Lower lobe of right lung (tissue), 2 donors: ENCODE data around the gene USP26. TPM values are rescaled to one million over a fixed set of nuclear protein-coding genes. Genes with fewer than 3 reads are reported as not detected.
"Not testable (repeated sequence)": the region's sequence is repeated elsewhere in the genome, so short reads cannot be mapped to it uniquely, and the experiment has no call there.

ENCODE experiments used
- ATAC-seq, 2 donors: fragments of 200-7000 bp; cut with Tn5 transposase; one replicate each; pipeline ENCODE4 v1.9.1; 2020 to 2022; ENCODE audit warnings: mild to moderate bottlenecking in 2 of 2, moderate library complexity in 2 of 2
- DNase-seq: peaks from one replicate; pipeline ENCODE4 v3.0.0-alpha.2; 2020
- H3K27ac ChIP-seq: fragments of 200-600 bp; one replicate; pipeline ENCODE4 v1.8.0; 2022
- H3K27me3 ChIP-seq: fragments of 200-600 bp; one replicate; pipeline ENCODE4 v1.8.0; 2022; ENCODE audit warnings: low read depth
- H3K36me3 ChIP-seq: fragments of 200-600 bp; one replicate; pipeline ENCODE4 v1.8.0; 2022; ENCODE audit warnings: mild to moderate bottlenecking
- H3K4me1 ChIP-seq: fragments of 200-600 bp; one replicate; pipeline ENCODE4 v1.8.0; 2022
- H3K4me3 ChIP-seq: fragments of 200-600 bp; one replicate; pipeline ENCODE4 v1.8.0; 2022; ENCODE audit warnings: mild to moderate bottlenecking
- H3K9me3 ChIP-seq: fragments of 200-600 bp; one replicate; pipeline ENCODE4 v1.8.0; 2022
- CTCF ChIP-seq: fragments of 200-600 bp; IDR thresholded peaks from one replicate; pipeline ENCODE4 v1.8.0; 2022; ENCODE audit warnings: antibody characterized with exemption, mild to moderate bottlenecking
- intact Hi-C: fragments of 100-400 bp; cut with DNase I; formaldehyde crosslinking; loops from one replicate; pipeline ENCODE4 v1.11.0; 2022
- total RNA-seq: library from RNA; stranded (reverse); fragmentation: NEBNext Ultra II Directional; extraction: Animal tissue kit (Norgen Biotek cat#: 25700); gene quantifications from one replicate; pipeline ENCODE4 v1.2.1, GENCODE V29; 2021
- donor health status: DM: no; HTN: yes; CAD: no; lungs with severe emphysema.

USP26 gene
- total RNA-seq, 1 donor from 2014 or later = not detected

GRCh38 chrX:133089411-133089810 lies 7.5 kb downstream of the USP26 start:
- Histone ChIP-seq H3K4me3 (no peak overlapping the region), H3K27me3 (no peaks in the 10 kb centered on the region), H3K36me3 (no peaks in the 10 kb centered on the region), H3K4me1 (no peaks in the 10 kb centered on the region), H3K9me3 (no peaks in the 10 kb centered on the region), H3K27ac (no peak overlapping the region)
- intact Hi-C loops = no loop called here
- DNase-seq (no peak), ATAC-seq (no peak)
- no peak for TF ChIP-seq CTCF

GRCh38 chrX:133085785-133086184 lies 11.1 kb downstream of the USP26 start:
- no peak overlapping the region for H3K4me3 ChIP-seq
- no peaks in the 10 kb centered on the region for H3K9me3 ChIP-seq
- peak in 1 of 2 donors; percentile 37 for ATAC-seq
- no peak for TF ChIP-seq CTCF
- H3K27me3 ChIP-seq = no peaks in the 10 kb centered on the region
- no peaks in the 10 kb centered on the region for H3K4me1 ChIP-seq
- no peaks in the 10 kb centered on the region for H3K36me3 ChIP-seq
- DNase-seq = no peak
- intact Hi-C loops = no loop called here
- H3K27ac ChIP-seq = no peak overlapping the region

GRCh38 chrX:133085056-133085455 lies 11.9 kb downstream of the USP26 start:
- H3K4me3 ChIP-seq, intact Hi-C loops, H3K27me3 ChIP-seq, H3K9me3 ChIP-seq, H3K4me1 ChIP-seq, H3K36me3 ChIP-seq, DNase-seq, H3K27ac ChIP-seq: not testable (repeated sequence)
- ATAC-seq = peak; percentile 48 to 52

GRCh38 chrX:133083899-133084298 lies 13.0 kb downstream of the USP26 start:
- Histone ChIP-seq H3K36me3 (no peaks in the 10 kb centered on the region), H3K27ac (no peak overlapping the region), H3K4me3 (no peak overlapping the region), H3K4me1 (no peaks in the 10 kb centered on the region), H3K9me3 (no peaks in the 10 kb centered on the region), H3K27me3 (no peaks in the 10 kb centered on the region)
- no peak for TF ChIP-seq CTCF
- intact Hi-C loops = no loop called here
- ATAC-seq = peak; percentile 60 to 61
- DNase-seq = no peak

GRCh38 chrX:133081990-133082389 lies 14.9 kb downstream of the USP26 start:
- no peak for TF ChIP-seq CTCF
- intact Hi-C loops = no loop called here
- Histone ChIP-seq H3K4me1 (no peaks in the 10 kb centered on the region), H3K36me3 (no peaks in the 10 kb centered on the region), H3K27ac (no peak overlapping the region), H3K27me3 (no peaks in the 10 kb centered on the region), H3K4me3 (no peak overlapping the region), H3K9me3 (no peaks in the 10 kb centered on the region)
- ATAC-seq (no peak), DNase-seq (no peak)

- ATAC-seq, H3K9me3 ChIP-seq, H3K27ac ChIP-seq, H3K27me3 ChIP-seq, intact Hi-C loops, H3K4me1 ChIP-seq, H3K36me3 ChIP-seq, DNase-seq, H3K4me3 ChIP-seq: not testable (repeated sequence)
Observed at GRCh38 chrX:133077856-133078255, 19.1 kb downstream of the USP26 start.

- intact Hi-C loops = no loop called here
- H3K9me3 ChIP-seq = no peaks in the 10 kb centered on the region
- no peak overlapping the region for H3K4me3 ChIP-seq
- TF ChIP-seq CTCF = no peak
- H3K27ac ChIP-seq = no peak overlapping the region
- DNase-seq (no peak), ATAC-seq (no peak)
- H3K36me3 ChIP-seq = no peaks in the 10 kb centered on the region
- H3K4me1 ChIP-seq = no peaks in the 10 kb centered on the region
- H3K27me3 ChIP-seq = no peaks in the 10 kb centered on the region
Observed at GRCh38 chrX:133072566-133072965, 24.3 kb downstream of the USP26 start.
